Thyroid gland (tissue), 4 donors: ENCODE results near the gene EHBP1. TPM values are rescaled to one million over a fixed set of nuclear protein-coding genes. Genes with fewer than 3 reads are reported as not detected.

Source experiments
- DNase-seq, 2 donors: peaks; one replicate each; pipeline ENCODE4 v3.0.0-alpha.2; 2019
- H3K27ac ChIP-seq, 3 donors: fragments of 200-600 bp; sonication (generic); 1 replicate in 2 of 3; 2 replicates in 1 of 3; pipeline ENCODE4 v1.5.1; 2016 to 2019; ENCODE audit warnings: mild to moderate bottlenecking in 1 of 3, moderate library complexity in 1 of 3
- H3K27me3 ChIP-seq: fragments of 200-600 bp; sonication (generic); one replicate; pipeline ENCODE4 v1.5.1; 2019
- H3K36me3 ChIP-seq, 2 donors: fragments of 200-600 bp; sonication (generic); one replicate each; pipeline ENCODE4 v1.5.1; 2016 to 2019
- H3K4me1 ChIP-seq, 2 donors: fragments of 200-600 bp; sonication (generic); one replicate each; pipeline ENCODE4 v1.5.1; 2017 to 2019
- H3K4me3 ChIP-seq, 3 donors: fragments of 200-600 bp; sonication (generic); replicated peaks in 1 of 3; 1 replicate in 2 of 3; 2 replicates in 1 of 3; pipeline ENCODE4 v1.5.1; 2016; ENCODE audit warnings: mild to moderate bottlenecking in 1 of 3
- H3K9me3 ChIP-seq: fragments of 200-600 bp; sonication (generic); one replicate; pipeline ENCODE4 v1.5.1; 2017
- POLR2A ChIP-seq, 2 donors: fragments of 450-650 bp; IDR thresholded peaks; one replicate each; pipeline ENCODE4 v1.6.1; 2017; ENCODE audit warnings: antibody characterized with exemption in 2 of 2, mild to moderate bottlenecking in 2 of 2, moderate library complexity in 1 of 2
- WGBS, 2 donors: methylation state at CpG; one replicate each; pipeline ENCODE4 v1.1.5; 2017; 5-methylcytosine and 5-hydroxymethylcytosine counted together
- intact Hi-C: fragments of 100-400 bp; cut with DNase I; formaldehyde crosslinking; loops from one replicate; pipeline ENCODE4 v1.15.1; 2023
- total RNA-seq, 4 donors: library from RNA; depleted of rRNA; stranded (reverse); fragments of >200 nt; gene quantifications; one replicate each; pipeline ENCODE4 v1.2.3, GENCODE V29; 2016
- TF ChIP-seq, protein P1 (sequence below), 6 experiments: fragments of 200-600 bp in 3 of 6; fragments of 450-650 bp in 3 of 6; sonication (generic) in 3 of 6; IDR thresholded peaks; one replicate each; pipeline ENCODE4 v1.5.1; 2016 to 2019; ENCODE audit warnings: antibody characterized with exemption in 6 of 6, mild to moderate bottlenecking in 2 of 6, inconsistent platforms in 1 of 6, moderate library complexity in 1 of 6

Gene EHBP1
- total RNA-seq, 4 donors from 2014 or later: 49.9 to 68.8 (median 57.0) TPM

DNA sequence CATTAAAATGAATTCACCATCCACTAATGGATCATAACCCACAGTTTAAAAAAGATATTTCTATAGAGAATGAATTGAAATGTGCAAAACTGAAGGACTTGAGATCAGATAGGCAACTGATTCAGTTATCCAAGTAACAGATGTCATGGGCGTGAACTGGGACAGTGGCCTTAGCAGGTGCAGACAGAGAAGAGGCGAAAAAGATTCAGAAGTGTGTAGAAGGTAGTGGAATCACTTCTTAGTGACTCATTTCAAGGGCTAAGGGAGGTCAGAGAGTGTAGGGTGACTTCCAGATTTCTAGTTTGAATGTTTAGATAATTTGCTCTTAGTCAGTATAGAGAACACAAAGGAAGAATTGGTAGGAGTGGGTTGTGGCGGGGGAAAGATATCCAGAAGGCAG lies 79.7 kb downstream of the EHBP1 start:
- Histone ChIP-seq H3K9me3 (no peaks in the 10 kb centered on the region), H3K36me3 (no peaks in the 10 kb centered on the region), H3K27me3 (no peaks in the 10 kb centered on the region), H3K4me1 (peaks cover 10 to 14% of the 10 kb centered on the region in 2 donors), H3K4me3 (no peak overlapping the region), H3K27ac (no peak overlapping the region)
- TF ChIP-seq, protein P1, sequence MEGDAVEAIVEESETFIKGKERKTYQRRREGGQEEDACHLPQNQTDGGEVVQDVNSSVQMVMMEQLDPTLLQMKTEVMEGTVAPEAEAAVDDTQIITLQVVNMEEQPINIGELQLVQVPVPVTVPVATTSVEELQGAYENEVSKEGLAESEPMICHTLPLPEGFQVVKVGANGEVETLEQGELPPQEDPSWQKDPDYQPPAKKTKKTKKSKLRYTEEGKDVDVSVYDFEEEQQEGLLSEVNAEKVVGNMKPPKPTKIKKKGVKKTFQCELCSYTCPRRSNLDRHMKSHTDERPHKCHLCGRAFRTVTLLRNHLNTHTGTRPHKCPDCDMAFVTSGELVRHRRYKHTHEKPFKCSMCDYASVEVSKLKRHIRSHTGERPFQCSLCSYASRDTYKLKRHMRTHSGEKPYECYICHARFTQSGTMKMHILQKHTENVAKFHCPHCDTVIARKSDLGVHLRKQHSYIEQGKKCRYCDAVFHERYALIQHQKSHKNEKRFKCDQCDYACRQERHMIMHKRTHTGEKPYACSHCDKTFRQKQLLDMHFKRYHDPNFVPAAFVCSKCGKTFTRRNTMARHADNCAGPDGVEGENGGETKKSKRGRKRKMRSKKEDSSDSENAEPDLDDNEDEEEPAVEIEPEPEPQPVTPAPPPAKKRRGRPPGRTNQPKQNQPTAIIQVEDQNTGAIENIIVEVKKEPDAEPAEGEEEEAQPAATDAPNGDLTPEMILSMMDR (IDR thresholded peaks at IDR 0.05): no peak
- TF ChIP-seq POLR2A (IDR thresholded peaks at IDR 0.05): no peak
- no peak for DNase-seq
- intact Hi-C loops: no loop called here
- 97 to 99% methylated on average over 3 of the region's 3 CpGs for WGBS, 2 donors

DNA sequence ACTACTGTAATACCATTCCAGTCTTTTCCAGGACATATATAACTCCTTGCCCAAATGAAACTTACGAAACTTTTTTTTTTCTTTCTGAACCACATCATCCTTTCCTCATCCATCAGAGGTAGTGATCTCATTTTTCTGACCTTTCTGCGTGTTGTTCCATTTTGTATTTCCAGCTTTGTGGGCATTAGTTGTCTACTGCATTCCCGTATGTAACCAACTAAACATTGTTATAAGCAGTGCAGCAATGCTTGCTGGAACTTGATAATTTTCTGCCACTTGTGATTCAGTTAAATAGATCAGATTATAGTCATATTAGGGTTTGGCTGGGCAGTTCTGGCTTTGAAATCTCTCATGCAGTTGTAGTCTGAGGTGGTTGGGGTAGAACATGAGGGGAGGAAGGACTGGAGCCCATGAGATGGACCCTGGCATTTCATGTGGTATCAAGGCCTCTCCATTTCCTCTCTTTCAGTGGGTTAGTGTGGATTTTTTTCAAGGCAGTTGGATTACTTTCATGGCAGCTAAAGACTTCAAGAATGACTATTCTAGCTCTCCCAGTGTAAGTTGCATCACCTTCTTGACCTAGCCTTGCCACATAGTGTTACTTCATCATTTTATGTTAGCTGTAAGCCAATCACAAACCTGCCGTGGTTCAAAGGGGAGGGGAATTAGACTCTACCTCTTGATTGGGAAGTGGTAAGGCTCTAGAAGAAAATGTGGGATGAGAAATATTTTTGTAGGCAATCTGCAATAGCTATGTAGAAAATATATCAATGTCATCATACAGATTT lies 80.5 kb downstream of the EHBP1 start:
- peaks cover 15 to 16% of the 10 kb centered on the region in 2 donors for H3K4me1 ChIP-seq
- H3K4me3 ChIP-seq: no peak overlapping the region
- WGBS, 2 donors: 97% methylated on average over 4 of the region's 4 CpGs
- H3K36me3 ChIP-seq: no peaks in the 10 kb centered on the region
- TF ChIP-seq POLR2A (IDR thresholded peaks at IDR 0.05): no peak
- TF ChIP-seq, protein P1 (IDR thresholded peaks at IDR 0.05): no peak
- H3K27ac ChIP-seq: no peak overlapping the region
- no peak for DNase-seq
- intact Hi-C loops: no loop called here
- no peaks in the 10 kb centered on the region for H3K9me3 ChIP-seq
- H3K27me3 ChIP-seq: no peaks in the 10 kb centered on the region

DNA sequence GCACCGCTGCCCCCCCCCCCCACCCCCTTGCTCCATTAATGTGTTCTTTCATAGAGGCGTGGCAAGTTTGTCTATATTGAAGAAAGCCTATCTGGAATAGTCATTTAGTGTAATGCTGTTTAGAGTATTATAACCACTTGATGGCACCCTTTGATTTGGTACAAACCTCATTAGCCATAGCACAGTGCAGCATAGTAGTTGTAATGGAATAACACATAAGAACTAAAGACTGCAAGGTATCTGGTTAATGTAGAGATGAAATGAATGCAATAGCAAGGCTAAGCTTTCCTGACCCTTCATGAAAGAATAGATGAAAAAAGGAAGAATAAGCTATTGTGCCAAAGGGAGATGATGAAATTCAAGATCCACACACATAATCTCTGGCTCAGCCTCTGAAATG lies 81.9 kb downstream of the EHBP1 start:
- no peak for TF ChIP-seq POLR2A (IDR thresholded peaks at IDR 0.05)
- TF ChIP-seq, protein P1 (IDR thresholded peaks at IDR 0.05): peak in 3 of 6 experiments; percentile 39 to 45 (median 39)
- DNase-seq: no peak
- WGBS, 2 donors: 47 to 59% methylated on average over 2 of the region's 2 CpGs
- Histone ChIP-seq H3K27me3 (no peaks in the 10 kb centered on the region), H3K4me3 (no peak overlapping the region), H3K27ac (no peak overlapping the region), H3K9me3 (no peaks in the 10 kb centered on the region), H3K36me3 (no peaks in the 10 kb centered on the region), H3K4me1 (peaks cover 15 to 16% of the 10 kb centered on the region in 2 donors)
- intact Hi-C loops: no loop called here

DNA sequence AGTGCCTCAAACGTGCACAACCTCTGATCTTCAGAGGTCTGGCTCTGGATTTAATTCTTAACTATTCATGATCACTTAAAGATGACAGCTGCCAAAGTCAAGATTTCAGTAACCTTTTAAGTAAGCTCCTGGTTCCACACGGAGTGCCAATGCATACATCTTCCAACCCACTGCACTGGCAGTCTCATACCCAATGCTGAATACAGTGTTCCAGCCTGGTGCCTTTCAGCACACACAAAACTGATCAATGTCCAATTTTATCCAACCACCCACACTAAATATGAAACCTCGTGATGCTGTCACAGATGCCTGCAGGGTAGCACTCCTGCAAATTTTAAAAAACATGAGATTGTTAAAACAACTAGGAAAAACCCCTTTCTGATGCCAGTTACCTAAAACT lies 84.0 kb downstream of the EHBP1 start:
- no peak for DNase-seq
- intact Hi-C loops: no loop called here
- Histone ChIP-seq H3K4me1 (peaks cover 21% of the 10 kb centered on the region in 2 donors), H3K27me3 (no peaks in the 10 kb centered on the region), H3K9me3 (no peaks in the 10 kb centered on the region), H3K4me3 (no peak overlapping the region), H3K27ac (no peak overlapping the region), H3K36me3 (no peaks in the 10 kb centered on the region)
- WGBS, 2 donors: 36 to 48% methylated on average over 3 of the region's 3 CpGs
- TF ChIP-seq POLR2A (IDR thresholded peaks at IDR 0.05): no peak
- TF ChIP-seq, protein P1 (IDR thresholded peaks at IDR 0.05): no peak

DNA sequence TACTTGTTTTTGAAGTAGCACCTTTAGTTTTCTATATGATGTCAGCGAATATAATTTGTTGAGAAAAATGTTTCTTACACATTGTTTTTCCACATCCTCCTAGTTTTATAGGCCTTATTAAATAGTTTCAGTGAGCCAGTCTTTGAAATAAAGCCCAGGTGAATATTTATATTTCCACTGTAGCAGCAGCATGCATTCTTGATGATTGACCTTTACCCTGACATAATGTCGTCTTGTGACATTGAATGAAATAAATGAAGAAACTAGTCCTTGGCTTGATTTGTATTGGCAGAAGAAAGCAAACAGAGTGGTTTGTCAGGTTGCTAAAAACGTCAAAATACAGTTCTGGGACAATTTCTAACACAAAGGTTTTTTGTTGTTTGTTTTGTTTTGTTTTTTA lies 84.4 kb downstream of the EHBP1 start:
- Histone ChIP-seq H3K4me3 (no peak overlapping the region), H3K4me1 (peaks cover 25% of the 10 kb centered on the region in 2 donors), H3K27ac (peak overlapping the region in 1 of 3 donors; percentile 12), H3K36me3 (no peaks in the 10 kb centered on the region), H3K9me3 (no peaks in the 10 kb centered on the region), H3K27me3 (no peaks in the 10 kb centered on the region)
- TF ChIP-seq, protein P1 (IDR thresholded peaks at IDR 0.05): no peak
- no peak for TF ChIP-seq POLR2A (IDR thresholded peaks at IDR 0.05)
- intact Hi-C loops: no loop called here
- WGBS, 2 donors: 58 to 69% methylated on average over 3 of the region's 3 CpGs
- DNase-seq: no peak
